OCI-LY1 (cell line): ENCODE data around the gene FAF1.

Source experiments
- EZH2 ChIP-seq: fragments of 200-600 bp; sonication (generic), shearing (Covaris generic); IDR thresholded peaks from 2 replicates; pipeline ENCODE4 v1.8.0; 2017; ENCODE audit warnings: borderline replicate concordance, mixed run types, mild to moderate bottlenecking, antibody characterized with exemption, low read length, moderate library complexity, mixed read lengths
- TF ChIP-seq, protein P1 (sequence below): fragments of 200-600 bp; sonication (generic), shearing (Covaris generic); IDR thresholded peaks from 2 replicates; pipeline ENCODE4 v1.5.1; 2017; ENCODE audit warnings: mild to moderate bottlenecking, antibody characterized with exemption, low read length, moderate library complexity, mixed read lengths

DNA sequence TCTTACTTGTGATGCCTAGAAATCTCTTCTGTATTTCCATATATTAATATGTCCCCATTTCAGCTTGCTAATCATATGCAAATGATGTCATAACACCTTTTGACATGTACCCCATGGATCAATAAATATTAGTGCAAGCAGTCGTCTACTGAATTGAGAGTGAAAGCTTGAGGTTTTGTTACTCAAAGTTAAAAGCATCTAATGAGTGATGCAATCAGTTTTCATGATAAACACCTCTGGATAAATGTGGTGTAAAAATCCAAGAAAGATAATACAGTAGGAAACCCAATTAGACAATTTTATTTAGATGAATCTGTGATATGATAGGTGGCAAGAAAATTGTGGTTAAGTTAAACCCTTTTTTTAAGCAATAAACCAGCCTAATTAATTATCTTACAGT lies 395.6 kb downstream of the FAF1 start:
- TF ChIP-seq, protein P1, sequence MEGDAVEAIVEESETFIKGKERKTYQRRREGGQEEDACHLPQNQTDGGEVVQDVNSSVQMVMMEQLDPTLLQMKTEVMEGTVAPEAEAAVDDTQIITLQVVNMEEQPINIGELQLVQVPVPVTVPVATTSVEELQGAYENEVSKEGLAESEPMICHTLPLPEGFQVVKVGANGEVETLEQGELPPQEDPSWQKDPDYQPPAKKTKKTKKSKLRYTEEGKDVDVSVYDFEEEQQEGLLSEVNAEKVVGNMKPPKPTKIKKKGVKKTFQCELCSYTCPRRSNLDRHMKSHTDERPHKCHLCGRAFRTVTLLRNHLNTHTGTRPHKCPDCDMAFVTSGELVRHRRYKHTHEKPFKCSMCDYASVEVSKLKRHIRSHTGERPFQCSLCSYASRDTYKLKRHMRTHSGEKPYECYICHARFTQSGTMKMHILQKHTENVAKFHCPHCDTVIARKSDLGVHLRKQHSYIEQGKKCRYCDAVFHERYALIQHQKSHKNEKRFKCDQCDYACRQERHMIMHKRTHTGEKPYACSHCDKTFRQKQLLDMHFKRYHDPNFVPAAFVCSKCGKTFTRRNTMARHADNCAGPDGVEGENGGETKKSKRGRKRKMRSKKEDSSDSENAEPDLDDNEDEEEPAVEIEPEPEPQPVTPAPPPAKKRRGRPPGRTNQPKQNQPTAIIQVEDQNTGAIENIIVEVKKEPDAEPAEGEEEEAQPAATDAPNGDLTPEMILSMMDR = no peak
- no peak for TF ChIP-seq EZH2
